Endothelial cell of umbilical vein (primary cell): ENCODE data around the gene NFATC2.

Experiments used
- CTCF ChIP-seq, 2 donors: IDR thresholded peaks; 1 replicate in 1 of 2; 2 replicates in 1 of 2; pipeline ENCODE4 v1.5.1; 2011; ENCODE audit warnings: low read length in 2 of 2, mild to moderate bottlenecking in 2 of 2, moderate library complexity in 2 of 2, control low read depth in 1 of 2, inconsistent platforms in 1 of 2, low read depth in 1 of 2; ENCODE audit not compliant: insufficient read depth in 1 of 2; ENCODE audit errors: extremely low read depth in 1 of 2
- EZH2 ChIP-seq: IDR thresholded peaks from 2 replicates; pipeline ENCODE4 v1.6.1; 2012; ENCODE audit warnings: borderline replicate concordance, low read depth, mild to moderate bottlenecking, moderate library complexity, low read length, inconsistent platforms; ENCODE audit not compliant: severe bottlenecking
- POLR2A ChIP-seq: IDR thresholded peaks from 2 replicates; pipeline ENCODE4 v1.6.1; 2012; ENCODE audit warnings: low read depth, mild to moderate bottlenecking, control low read depth, low read length
- POLR2AphosphoS5 ChIP-seq: IDR thresholded peaks from 2 replicates; pipeline ENCODE4 v1.6.1; 2012; ENCODE audit warnings: low read depth, mild to moderate bottlenecking, control low read depth, low read length, moderate library complexity; ENCODE audit not compliant: insufficient read depth
- TF ChIP-seq, protein P1 (sequence below): IDR thresholded peaks from 2 replicates; pipeline ENCODE4 v1.6.1; 2011; ENCODE audit not compliant: insufficient read depth, insufficient read length

GRCh38 chr20:51509208-51509607 lies 33.3 kb downstream of the NFATC2 start:
- no peak for TF ChIP-seq CTCF (IDR thresholded peaks at IDR 0.05; ENCODE audit: extremely low read depth in 1 of 2, insufficient read depth in 1 of 2, low read depth in 1 of 2, low read length in 2 of 2)
- no peak for TF ChIP-seq POLR2A
- TF ChIP-seq, protein P1, sequence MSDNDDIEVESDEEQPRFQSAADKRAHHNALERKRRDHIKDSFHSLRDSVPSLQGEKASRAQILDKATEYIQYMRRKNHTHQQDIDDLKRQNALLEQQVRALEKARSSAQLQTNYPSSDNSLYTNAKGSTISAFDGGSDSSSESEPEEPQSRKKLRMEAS, result no peak
- no peak for TF ChIP-seq POLR2AphosphoS5
- no peak for TF ChIP-seq EZH2
